ENCODE data around the gene CPNE5.

CPNE5 gene

DNA sequence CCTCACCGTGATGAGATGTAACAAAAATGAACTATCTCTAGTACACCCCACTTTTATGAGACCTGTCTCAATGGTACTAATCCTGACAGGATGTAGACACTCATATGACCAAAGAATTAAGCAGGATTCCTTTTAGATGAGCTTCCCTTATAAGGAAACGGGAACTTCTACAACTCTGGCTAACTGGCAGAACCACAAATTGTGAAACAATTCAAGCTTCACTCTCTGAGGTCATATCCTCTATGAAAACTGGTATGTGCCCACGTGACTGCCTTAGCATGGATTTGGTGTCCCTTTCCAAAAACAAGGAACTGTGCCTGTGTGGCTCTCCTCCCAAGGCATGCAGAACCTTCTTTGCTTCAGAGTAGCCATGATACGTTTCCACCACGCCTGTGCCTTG lies 14.1 kb upstream of the CPNE5 start:
- Histone ChIP-seq H3K4me1 (ENCODE audit: insufficient read depth, low read length) (peaks cover 8% of the 10 kb centered on the region; the same call in 1 of the 2 replicates), H3K4me3 (ENCODE audit: low read length) (no peak overlapping the region), H3K27me3 (ENCODE audit: insufficient read depth, low read length) (peaks cover 2% of the 10 kb centered on the region; the same call in 1 of the 2 replicates), H3K9ac (ENCODE audit: low read depth, low read length) (no peak overlapping the region), H3K36me3 (ENCODE audit: insufficient read depth, low read depth, low read length) (peaks cover 62% of the 10 kb centered on the region), H3K27ac (ENCODE audit: low read length) (no peak overlapping the region), H3K9me3 (ENCODE audit: insufficient read depth, low read depth, low read length) (no peaks in the 10 kb centered on the region)

- no peak overlapping the region for H3K9ac ChIP-seq (ENCODE audit: low read depth, low read length)
- no peak overlapping the region for H3K4me3 ChIP-seq (ENCODE audit: low read length)
- H3K27me3 ChIP-seq (ENCODE audit: insufficient read depth, low read length): peaks cover 9% of the 10 kb centered on the region; the same call in 1 of the 2 replicates
- H3K4me1 ChIP-seq (ENCODE audit: insufficient read depth, low read length): peaks cover 5% of the 10 kb centered on the region; the same call in 1 of the 2 replicates
- peaks cover 59% of the 10 kb centered on the region for H3K36me3 ChIP-seq (ENCODE audit: insufficient read depth, low read depth, low read length)
- H3K9me3 ChIP-seq (ENCODE audit: insufficient read depth, low read depth, low read length): no peaks in the 10 kb centered on the region
- no peak overlapping the region for H3K27ac ChIP-seq (ENCODE audit: low read length)
These were observed 13.4 kb upstream of the CPNE5 start for GRCh38 chr6:36852481-36853147.

GRCh38 chr6:36851626-36852025 lies 12.4 kb upstream of the CPNE5 start:
- Histone ChIP-seq H3K4me1 (ENCODE audit: insufficient read depth, low read length) (peaks cover 5% of the 10 kb centered on the region; the same call in 1 of the 2 replicates), H3K27me3 (ENCODE audit: insufficient read depth, low read length) (peaks cover 10% of the 10 kb centered on the region; the same call in 1 of the 2 replicates), H3K4me3 (ENCODE audit: low read length) (no peak overlapping the region), H3K9me3 (ENCODE audit: insufficient read depth, low read depth, low read length) (no peaks in the 10 kb centered on the region), H3K27ac (ENCODE audit: low read length) (no peak overlapping the region), H3K36me3 (ENCODE audit: insufficient read depth, low read depth, low read length) (peaks cover 51% of the 10 kb centered on the region), H3K9ac (ENCODE audit: low read depth, low read length) (no peak overlapping the region)

DNA sequence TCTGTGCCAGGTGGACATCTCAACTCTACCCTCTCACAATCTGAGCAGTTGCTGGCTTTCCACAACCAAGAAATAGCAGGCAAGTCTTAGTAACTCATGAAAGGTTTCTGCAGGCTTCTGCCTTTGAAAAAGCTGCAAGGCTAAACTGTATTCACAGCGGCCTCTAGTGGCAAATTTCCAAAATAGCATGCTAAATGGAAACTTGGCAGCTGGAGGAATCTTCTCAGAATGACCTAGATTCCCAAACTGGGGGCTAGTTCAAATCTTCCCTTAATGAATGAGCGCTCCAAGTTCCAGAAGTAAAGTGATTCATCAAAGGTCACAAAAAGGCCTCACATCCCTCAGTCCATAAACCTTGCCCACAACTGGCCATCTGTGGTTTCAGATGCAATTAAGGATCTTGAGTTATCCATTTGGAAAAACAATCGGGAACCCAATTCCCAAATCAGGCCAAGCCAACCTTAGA lies 11.9 kb upstream of the CPNE5 start:
- H3K4me3 ChIP-seq (ENCODE audit: low read length): no peak overlapping the region
- peaks cover 10% of the 10 kb centered on the region; the same call in 1 of the 2 replicates for H3K27me3 ChIP-seq (ENCODE audit: insufficient read depth, low read length)
- H3K4me1 ChIP-seq (ENCODE audit: insufficient read depth, low read length): peaks cover 5% of the 10 kb centered on the region; the same call in 1 of the 2 replicates
- H3K36me3 ChIP-seq (ENCODE audit: insufficient read depth, low read depth, low read length): peaks cover 46% of the 10 kb centered on the region
- no peaks in the 10 kb centered on the region for H3K9me3 ChIP-seq (ENCODE audit: insufficient read depth, low read depth, low read length)
- H3K27ac ChIP-seq (ENCODE audit: low read length): no peak overlapping the region
- no peak overlapping the region for H3K9ac ChIP-seq (ENCODE audit: low read depth, low read length)

- H3K9me3 ChIP-seq (ENCODE audit: insufficient read depth, low read depth, low read length): no peaks in the 10 kb centered on the region
- no peak overlapping the region for H3K27ac ChIP-seq (ENCODE audit: low read length)
- H3K4me3 ChIP-seq (ENCODE audit: low read length): no peak overlapping the region
- peaks cover 35% of the 10 kb centered on the region for H3K36me3 ChIP-seq (ENCODE audit: insufficient read depth, low read depth, low read length)
- no peak overlapping the region for H3K9ac ChIP-seq (ENCODE audit: low read depth, low read length)
- peaks cover 10% of the 10 kb centered on the region; the same call in 1 of the 2 replicates for H3K27me3 ChIP-seq (ENCODE audit: insufficient read depth, low read length)
- peaks cover 5% of the 10 kb centered on the region; the same call in 1 of the 2 replicates for H3K4me1 ChIP-seq (ENCODE audit: insufficient read depth, low read length)
These were observed 10.8 kb upstream of the CPNE5 start for GRCh38 chr6:36850021-36850420.

GRCh38 chr6:36848658-36849441 lies 9.6 kb upstream of the CPNE5 start:
- no peak overlapping the region for H3K27ac ChIP-seq (ENCODE audit: low read length)
- peaks cover 23% of the 10 kb centered on the region for H3K36me3 ChIP-seq (ENCODE audit: insufficient read depth, low read depth, low read length)
- no peak overlapping the region; the same call in 1 of the 2 replicates for H3K9ac ChIP-seq (ENCODE audit: low read depth, low read length)
- peak overlapping the region; percentile 50; the same call in 1 of the 2 replicates for H3K4me3 ChIP-seq (ENCODE audit: low read length)
- no peaks in the 10 kb centered on the region for H3K9me3 ChIP-seq (ENCODE audit: insufficient read depth, low read depth, low read length)
- peaks cover 5% of the 10 kb centered on the region; the same call in 1 of the 2 replicates for H3K4me1 ChIP-seq (ENCODE audit: insufficient read depth, low read length)
- peaks cover 15% of the 10 kb centered on the region; the same call in 1 of the 2 replicates for H3K27me3 ChIP-seq (ENCODE audit: insufficient read depth, low read length)

GRCh38 chr6:36847991-36848390 lies 8.7 kb upstream of the CPNE5 start:
- Histone ChIP-seq H3K9me3 (ENCODE audit: insufficient read depth, low read depth, low read length) (no peaks in the 10 kb centered on the region), H3K9ac (ENCODE audit: low read depth, low read length) (no peak overlapping the region; the same call in 1 of the 2 replicates), H3K4me1 (ENCODE audit: insufficient read depth, low read length) (peaks cover 5% of the 10 kb centered on the region; the same call in 1 of the 2 replicates), H3K36me3 (ENCODE audit: insufficient read depth, low read depth, low read length) (peaks cover 14% of the 10 kb centered on the region), H3K27me3 (ENCODE audit: insufficient read depth, low read length) (peaks cover 15% of the 10 kb centered on the region; the same call in 1 of the 2 replicates), H3K27ac (ENCODE audit: low read length) (no peak overlapping the region), H3K4me3 (ENCODE audit: low read length) (no peak overlapping the region)

- Histone ChIP-seq H3K9ac (ENCODE audit: low read depth, low read length) (no peak overlapping the region), H3K27me3 (ENCODE audit: insufficient read depth, low read length) (peaks cover 15% of the 10 kb centered on the region; the same call in 1 of the 2 replicates)
These were observed 7.9 kb upstream of the CPNE5 start for GRCh38 chr6:36847152-36847551.

GRCh38 chr6:36845233-36845632 lies 6.0 kb upstream of the CPNE5 start:
- Histone ChIP-seq H3K27ac (ENCODE audit: low read length) (no peak overlapping the region), H3K27me3 (ENCODE audit: insufficient read depth, low read length) (peaks cover 32% of the 10 kb centered on the region), H3K4me1 (ENCODE audit: insufficient read depth, low read length) (peaks cover 9% of the 10 kb centered on the region; the same call in 1 of the 2 replicates), H3K9ac (ENCODE audit: low read depth, low read length) (no peak overlapping the region), H3K4me3 (ENCODE audit: low read length) (no peak overlapping the region), H3K9me3 (ENCODE audit: insufficient read depth, low read depth, low read length) (no peaks in the 10 kb centered on the region), H3K36me3 (ENCODE audit: insufficient read depth, low read depth, low read length) (no peaks in the 10 kb centered on the region)

More at GRCh38 chr6:36847152-36847551, 7.9 kb upstream of the CPNE5 start:
- H3K9me3 ChIP-seq (ENCODE audit: insufficient read depth, low read depth, low read length): no peaks in the 10 kb centered on the region
- H3K27ac ChIP-seq (ENCODE audit: low read length): no peak overlapping the region
- H3K4me3 ChIP-seq (ENCODE audit: low read length): no peak overlapping the region
- peaks cover 5% of the 10 kb centered on the region; the same call in 1 of the 2 replicates for H3K4me1 ChIP-seq (ENCODE audit: insufficient read depth, low read length)
- H3K36me3 ChIP-seq (ENCODE audit: insufficient read depth, low read depth, low read length): peaks cover 6% of the 10 kb centered on the region; the same call in 1 of the 2 replicates

GRCh38 chr6:36844232-36845170 lies 5.3 kb upstream of the CPNE5 start:
- Histone ChIP-seq H3K36me3 (ENCODE audit: insufficient read depth, low read depth, low read length) (no peaks in the 10 kb centered on the region), H3K9ac (ENCODE audit: low read depth, low read length) (no peak overlapping the region)

GRCh38 chr6:36843170-36843569 lies 3.9 kb upstream of the CPNE5 start:
- peaks cover 4% of the 10 kb centered on the region; the same call in 1 of the 2 replicates for H3K4me1 ChIP-seq (ENCODE audit: insufficient read depth, low read length)
- H3K9ac ChIP-seq (ENCODE audit: low read depth, low read length): no peak overlapping the region
- H3K9me3 ChIP-seq (ENCODE audit: insufficient read depth, low read depth, low read length): no peaks in the 10 kb centered on the region
- no peak overlapping the region for H3K27ac ChIP-seq (ENCODE audit: low read length)
- no peak overlapping the region for H3K4me3 ChIP-seq (ENCODE audit: low read length)
- peaks cover 49% of the 10 kb centered on the region for H3K27me3 ChIP-seq (ENCODE audit: insufficient read depth, low read length)
- no peaks in the 10 kb centered on the region for H3K36me3 ChIP-seq (ENCODE audit: insufficient read depth, low read depth, low read length)

More at GRCh38 chr6:36844232-36845170, 5.3 kb upstream of the CPNE5 start:
- Histone ChIP-seq H3K4me1 (ENCODE audit: insufficient read depth, low read length) (peaks cover 8% of the 10 kb centered on the region; the same call in 1 of the 2 replicates), H3K4me3 (ENCODE audit: low read length) (no peak overlapping the region), H3K27ac (ENCODE audit: low read length) (no peak overlapping the region), H3K27me3 (ENCODE audit: insufficient read depth, low read length) (peaks cover 39% of the 10 kb centered on the region), H3K9me3 (ENCODE audit: insufficient read depth, low read depth, low read length) (no peaks in the 10 kb centered on the region)
